Cardiac muscle cell (in vitro differentiated cells and primary cell): ENCODE data around the gene TOE1. TPM values are rescaled to one million over a fixed set of nuclear protein-coding genes. Genes with fewer than 3 reads are reported as not detected.

Source experiments
- DNase-seq, 2 donors: peaks; one replicate each; pipeline versions ENCODE4 v3.0.0 to v3.0.0-alpha.2; 2010 to 2017; ENCODE audit warnings: low read depth in 1 of 2, low spot score in 1 of 2
- H3K27ac ChIP-seq: fragments of 200-600 bp; sonication (generic); 2 replicates; pipeline ENCODE4 v1.5.1; 2016
- H3K27me3 ChIP-seq: fragments of 200-600 bp; sonication (generic); 2 replicates; pipeline ENCODE4 v1.6.0; 2016; ENCODE audit warnings: control low read depth
- H3K36me3 ChIP-seq: fragments of 200-600 bp; sonication (generic); 2 replicates; pipeline ENCODE4 v1.5.1; 2016; ENCODE audit warnings: control low read depth
- H3K4me1 ChIP-seq: fragments of 200-600 bp; sonication (generic); 2 replicates; pipeline ENCODE4 v1.8.1; 2017; ENCODE audit warnings: low read depth, mild to moderate bottlenecking, mixed run types
- H3K4me3 ChIP-seq: fragments of 200-600 bp; sonication (generic); 2 replicates; pipeline ENCODE4 v1.5.1; 2016; ENCODE audit warnings: mild to moderate bottlenecking
- H3K9me3 ChIP-seq: fragments of 200-600 bp; sonication (generic); 2 replicates; pipeline ENCODE4 v1.5.1; 2017; ENCODE audit warnings: low read depth, mild to moderate bottlenecking, control low read depth
- CTCF ChIP-seq: IDR thresholded peaks from 2 replicates; pipeline ENCODE4 v1.5.1; 2012; ENCODE audit warnings: low read depth, mild to moderate bottlenecking, low read length
- polyA plus RNA-seq: library from polyadenylated mRNA; unstranded; fragments of >200 nt; fragmentation: Nextera tagmentation; extraction: Ambion mirVana; gene quantifications from 2 replicates; pipeline ENCODE4 v1.2.1, GENCODE V29; 2016
- total RNA-seq: library from RNA; depleted of rRNA; stranded (reverse); fragments of >200 nt; gene quantifications from 2 replicates; pipeline ENCODE4 v1.2.3, GENCODE V29; 2016

Gene TOE1
- total and polyA plus RNA-seq, 2 experiments from 2014 or later, result 9.1 to 13.4 TPM

GRCh38 chr1:45305231-45305630 is 34.7 kb upstream of the TOE1 start:
- TF ChIP-seq CTCF, result no peak
- no peak overlapping the region for H3K27ac ChIP-seq
- DNase-seq, result no peak

GRCh38 chr1:45306319-45306718 is 33.7 kb upstream of the TOE1 start:
- no peak overlapping the region for H3K27ac ChIP-seq
- no peaks in the 10 kb centered on the region for H3K36me3 ChIP-seq
- H3K9me3 ChIP-seq, result no peaks in the 10 kb centered on the region
- H3K4me1 ChIP-seq, result peaks cover 8% of the 10 kb centered on the region
- TF ChIP-seq CTCF, result no peak
- DNase-seq, result peak in 1 of 2 donors; percentile 11
- H3K4me3 ChIP-seq, result no peak overlapping the region
- no peaks in the 10 kb centered on the region for H3K27me3 ChIP-seq

More at GRCh38 chr1:45305231-45305630, 34.7 kb upstream of the TOE1 start:
- Histone ChIP-seq H3K9me3 (no peaks in the 10 kb centered on the region), H3K27me3 (no peaks in the 10 kb centered on the region), H3K36me3 (no peaks in the 10 kb centered on the region), H3K4me3 (no peak overlapping the region), H3K4me1 (peaks cover 8% of the 10 kb centered on the region)

- Histone ChIP-seq H3K4me1 (peaks cover 8% of the 10 kb centered on the region), H3K27me3 (no peaks in the 10 kb centered on the region), H3K36me3 (no peaks in the 10 kb centered on the region), H3K27ac (no peak overlapping the region), H3K9me3 (no peaks in the 10 kb centered on the region), H3K4me3 (no peak overlapping the region)
- no peak for DNase-seq
- TF ChIP-seq CTCF, result no peak
Measured at GRCh38 chr1:45306905-45307304, 33.1 kb upstream of the TOE1 start.

- DNase-seq, result no peak
- TF ChIP-seq CTCF, result no peak
- H3K9me3 ChIP-seq, result no peaks in the 10 kb centered on the region
- no peaks in the 10 kb centered on the region for H3K36me3 ChIP-seq
- H3K4me3 ChIP-seq, result no peak overlapping the region
- H3K27me3 ChIP-seq, result no peaks in the 10 kb centered on the region
- H3K4me1 ChIP-seq, result no peaks in the 10 kb centered on the region
- no peak overlapping the region for H3K27ac ChIP-seq
Measured at GRCh38 chr1:45314266-45314665, 25.7 kb upstream of the TOE1 start.

- H3K36me3 ChIP-seq, result no peaks in the 10 kb centered on the region
- no peak for DNase-seq
- H3K27me3 ChIP-seq, result no peaks in the 10 kb centered on the region
- H3K9me3 ChIP-seq, result no peaks in the 10 kb centered on the region
- no peaks in the 10 kb centered on the region for H3K4me1 ChIP-seq
- TF ChIP-seq CTCF, result no peak
- H3K27ac ChIP-seq, result no peak overlapping the region
- H3K4me3 ChIP-seq, result no peak overlapping the region
Measured at GRCh38 chr1:45317166-45317565, 22.8 kb upstream of the TOE1 start.

- H3K4me1 ChIP-seq, result no peaks in the 10 kb centered on the region
- no peak overlapping the region for H3K27ac ChIP-seq
- H3K36me3 ChIP-seq, result no peaks in the 10 kb centered on the region
- no peak overlapping the region for H3K4me3 ChIP-seq
- TF ChIP-seq CTCF, result no peak
- no peaks in the 10 kb centered on the region for H3K9me3 ChIP-seq
- H3K27me3 ChIP-seq, result no peaks in the 10 kb centered on the region
- DNase-seq, result no peak
Measured at GRCh38 chr1:45319761-45320160, 20.2 kb upstream of the TOE1 start.
